GM18870 (cell line): ENCODE data around the gene MLF2.
"Not testable (repeated sequence)": the region's sequence is repeated elsewhere in the genome, so short reads cannot be mapped to it uniquely, and the experiment has no call there.

Source experiments
- ATAC-seq: cut with Tn5 transposase; IDR thresholded peaks from one replicate; pipeline ENCODE4 v1.9.1; 2021; ENCODE audit warnings: moderate library complexity; ENCODE audit not compliant: unreplicated experiment

The MLF2 gene

DNA sequence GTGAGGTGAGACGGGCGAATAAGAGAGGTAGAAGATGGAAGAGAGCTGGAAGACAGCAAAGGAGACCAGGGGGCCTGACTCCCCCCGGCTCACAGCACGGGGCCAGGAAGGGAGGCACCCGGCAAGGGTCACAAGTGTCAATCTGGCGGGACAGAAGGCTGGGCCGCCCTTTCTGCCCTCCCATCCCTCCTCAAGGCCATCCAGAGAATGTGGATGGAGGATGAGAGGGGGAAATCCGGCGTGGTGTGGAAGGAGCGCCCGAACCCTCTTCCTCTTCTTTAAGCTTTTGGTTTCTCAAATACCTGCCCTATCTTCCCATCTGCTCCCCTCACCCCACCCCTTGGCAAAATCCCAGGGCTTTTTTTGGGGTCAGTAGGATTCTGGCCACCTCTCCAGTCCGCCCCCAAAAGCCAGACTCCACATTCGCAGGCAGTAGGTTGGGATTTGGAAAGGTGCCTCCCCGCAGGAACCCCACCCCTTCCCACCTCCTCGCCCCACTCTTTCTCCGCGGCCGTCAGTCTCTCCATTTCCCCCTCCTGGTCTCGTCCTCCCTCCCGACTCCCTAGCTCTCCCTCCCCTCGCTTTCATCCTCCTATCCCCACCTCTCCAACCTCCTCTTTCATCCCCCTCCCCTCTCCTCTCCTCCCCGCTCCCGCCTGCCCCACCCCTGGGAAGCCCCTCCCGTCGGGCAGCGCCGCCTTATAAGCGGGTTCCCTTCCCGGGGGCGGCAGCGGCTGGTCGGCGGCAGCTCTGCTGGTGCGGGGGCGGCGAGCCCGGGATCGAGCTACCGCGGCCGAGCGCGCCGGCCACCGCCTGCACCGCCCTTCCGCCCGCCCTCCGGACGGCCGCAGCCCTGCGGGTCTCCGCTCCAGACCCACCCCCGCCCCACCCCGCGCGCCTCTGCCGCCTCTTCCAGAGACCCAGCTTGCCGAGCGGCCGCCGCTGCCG lies 13.0 kb upstream of the MLF2 start, which contains the start of gene PTMS:
Gene PTMS, plus strand, starts transcription at position 730 of the 948 bp plus-strand sequence. CDS start 343 bp downstream, outside the sequence.
- no peak for ATAC-seq

GRCh38 chr12:6765048-6765633 lies 12.2 kb upstream of the MLF2 start:
- no peak for ATAC-seq

- peak; percentile 94 for ATAC-seq
These were observed 11.3 kb upstream of the MLF2 start for GRCh38 chr12:6764011-6764828.

DNA sequence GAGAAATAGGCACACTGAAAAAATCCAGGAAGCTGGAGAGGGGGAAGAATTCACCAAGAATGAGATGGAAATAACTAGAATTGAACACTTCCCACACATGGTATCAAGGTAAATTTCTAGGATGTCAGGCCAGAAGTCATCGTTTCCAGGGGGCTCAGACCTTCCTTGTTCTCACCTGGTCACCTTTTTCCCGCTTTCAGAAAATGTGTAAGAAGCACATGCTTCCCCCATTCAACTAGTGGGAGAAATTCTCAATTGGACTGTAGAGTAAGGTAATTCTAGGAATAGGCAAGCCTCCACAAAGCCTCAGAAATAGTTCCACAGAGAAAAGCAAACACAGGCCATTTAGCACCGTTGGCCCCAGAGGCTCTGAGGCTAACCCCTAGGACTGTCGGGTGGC lies 10.4 kb upstream of the MLF2 start:
- ATAC-seq = no peak

DNA sequence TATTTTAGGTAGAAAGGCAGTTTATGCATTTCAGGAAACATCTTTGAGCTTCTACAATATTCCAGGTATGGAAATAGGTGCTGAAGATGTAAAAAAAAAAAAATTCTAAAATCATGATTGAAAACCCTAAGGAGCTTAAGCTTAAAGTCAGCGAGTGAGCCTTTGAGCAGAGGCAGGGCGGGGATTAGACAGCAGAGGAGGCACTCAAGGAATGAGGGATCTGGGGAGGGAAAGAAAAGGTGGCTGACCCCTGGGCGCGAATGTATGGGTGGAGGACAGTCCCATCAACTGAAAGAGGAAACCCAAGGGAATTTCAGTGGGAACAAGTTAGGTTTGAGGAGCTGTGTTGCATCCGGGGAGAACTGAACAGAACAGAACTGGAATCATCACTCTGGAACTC lies 6.8 kb upstream of the MLF2 start:
- no peak for ATAC-seq

GRCh38 chr12:6758506-6759095 lies 5.7 kb upstream of the MLF2 start:
- no peak for ATAC-seq

DNA sequence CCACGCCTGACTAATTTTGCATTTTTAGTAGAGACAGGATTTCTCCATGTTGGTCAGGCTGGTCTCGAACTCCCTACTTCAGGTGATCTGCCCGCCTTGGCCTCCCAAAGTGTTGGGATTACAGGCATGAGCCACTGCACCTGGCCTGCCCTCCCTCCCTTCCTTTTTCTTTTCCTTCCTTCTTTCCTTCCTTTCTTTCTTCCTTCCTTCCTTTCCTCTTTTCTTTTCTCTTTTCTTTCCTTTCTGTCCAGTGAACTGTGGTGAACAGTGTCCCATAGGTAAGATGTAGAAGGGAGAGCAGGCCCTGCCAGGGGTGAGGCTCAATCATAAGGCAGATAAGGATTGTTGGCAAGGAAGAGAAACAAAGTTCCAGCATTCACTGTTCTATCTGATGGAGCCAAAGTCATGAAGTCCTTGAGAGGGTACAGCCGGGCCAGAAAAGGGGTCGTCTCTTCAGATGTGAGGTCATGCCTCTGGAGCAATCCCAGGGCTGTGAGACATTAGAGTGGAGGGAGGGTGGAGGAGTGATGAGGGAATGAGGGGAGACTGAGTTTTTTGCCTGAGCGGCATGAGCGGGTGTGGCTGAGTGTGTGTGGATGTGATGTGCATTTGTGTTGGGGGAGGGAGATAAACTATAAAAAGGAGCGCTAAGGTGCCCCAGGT lies 4.2 kb upstream of the MLF2 start:
- no peak for ATAC-seq

DNA sequence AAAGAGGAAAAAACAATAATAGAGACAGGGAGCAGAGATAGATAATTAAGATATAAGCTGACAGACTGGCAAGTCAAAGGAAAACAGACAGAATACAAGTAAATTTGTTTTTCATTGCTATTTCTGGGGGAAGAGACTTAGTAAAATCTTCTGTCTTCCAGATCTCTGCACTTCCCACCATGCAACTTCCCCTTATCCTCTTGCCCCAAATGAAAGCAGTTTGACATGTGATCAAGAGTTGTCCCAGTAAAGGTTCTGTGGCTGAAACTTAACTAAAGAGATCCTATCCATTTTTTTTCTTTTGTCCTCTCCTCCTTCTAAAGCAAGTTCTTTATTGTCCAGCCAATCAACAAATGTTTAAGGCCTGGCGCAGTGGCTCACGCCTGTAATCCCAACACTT lies 1.5 kb upstream of the MLF2 start:
- ATAC-seq = no peak

- ATAC-seq = no peak
These were observed 923 bp upstream of the MLF2 start for GRCh38 chr12:6753772-6754356.

DNA sequence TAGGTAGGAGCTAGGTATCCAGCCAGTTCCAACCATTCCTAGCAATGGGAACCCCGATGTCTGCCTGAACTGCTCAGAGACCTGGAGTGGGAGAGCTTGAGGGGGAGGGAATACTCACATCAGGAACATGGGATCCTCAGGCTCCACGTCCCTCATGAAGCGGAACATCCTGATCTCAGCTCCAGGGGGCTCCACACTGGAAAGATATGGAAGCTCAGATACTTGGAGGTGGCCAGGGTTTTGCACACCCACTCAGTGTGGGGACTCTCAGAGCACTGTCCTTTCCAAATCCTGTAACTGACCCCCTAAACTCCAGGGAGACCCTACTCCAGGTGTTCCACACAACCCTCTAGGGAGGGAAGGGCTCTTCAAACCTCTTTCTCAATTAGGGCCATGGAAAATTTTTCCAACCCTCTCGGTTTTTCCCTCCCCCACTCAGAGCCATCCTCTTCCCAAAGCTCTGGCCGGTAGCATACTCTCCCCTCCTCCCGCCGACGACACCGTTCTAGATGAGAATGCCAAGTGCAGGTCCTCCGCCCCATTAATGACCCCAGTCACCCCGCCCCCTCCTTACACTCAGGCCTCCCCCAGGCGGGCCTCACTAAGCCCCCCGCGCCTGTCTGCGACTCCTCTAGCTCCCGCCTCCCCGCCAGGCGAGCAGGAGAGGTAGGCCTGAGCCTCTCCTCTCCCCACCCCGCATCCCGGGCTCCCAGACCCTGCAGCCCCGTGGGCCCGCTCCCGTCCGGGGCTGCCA lies 597 bp downstream of the MLF2 start:
- ATAC-seq = no peak

DNA sequence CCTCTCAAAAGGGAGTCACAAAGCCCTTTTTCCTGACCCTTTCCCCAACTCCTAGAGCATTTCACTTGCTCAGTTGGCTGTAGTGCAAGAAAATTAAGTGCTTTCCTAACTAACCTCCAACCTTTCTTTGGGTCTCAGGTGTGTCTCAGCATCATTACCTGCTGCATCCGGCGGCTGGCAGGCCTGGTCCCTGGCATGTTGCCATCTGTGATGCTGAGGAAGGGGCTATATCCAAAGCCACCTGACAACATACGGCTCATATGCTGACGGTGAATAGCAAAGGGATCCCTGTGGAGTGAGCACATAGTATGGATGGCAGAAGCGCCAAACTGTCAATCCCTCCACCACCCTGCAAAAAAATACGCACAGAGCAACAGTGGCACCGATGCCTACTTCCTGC lies 1.2 kb downstream of the MLF2 start:
- ATAC-seq = no peak

DNA sequence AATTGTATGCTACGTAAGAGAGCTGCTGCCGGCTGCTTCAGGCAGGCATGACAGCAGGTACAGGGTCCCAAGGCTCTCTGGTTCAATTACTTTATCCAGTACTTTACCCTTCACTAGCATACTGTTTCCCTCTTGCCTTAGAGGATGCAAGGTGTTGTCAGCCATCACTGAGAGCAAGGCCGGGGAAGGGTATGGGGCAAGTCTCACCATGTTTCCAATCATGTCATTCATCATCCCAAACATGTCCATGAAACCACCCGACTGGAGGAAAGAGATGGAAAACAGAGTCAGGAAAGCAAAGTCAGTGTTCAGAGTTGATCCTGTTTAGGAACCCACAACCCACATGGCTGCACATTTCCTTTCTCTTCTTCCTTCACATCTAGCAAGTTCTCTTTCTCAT lies 2.4 kb downstream of the MLF2 start:
- ATAC-seq = no peak

- ATAC-seq = no peak
These were observed 4.2 kb downstream of the MLF2 start for GRCh38 chr12:6748761-6749160.

DNA sequence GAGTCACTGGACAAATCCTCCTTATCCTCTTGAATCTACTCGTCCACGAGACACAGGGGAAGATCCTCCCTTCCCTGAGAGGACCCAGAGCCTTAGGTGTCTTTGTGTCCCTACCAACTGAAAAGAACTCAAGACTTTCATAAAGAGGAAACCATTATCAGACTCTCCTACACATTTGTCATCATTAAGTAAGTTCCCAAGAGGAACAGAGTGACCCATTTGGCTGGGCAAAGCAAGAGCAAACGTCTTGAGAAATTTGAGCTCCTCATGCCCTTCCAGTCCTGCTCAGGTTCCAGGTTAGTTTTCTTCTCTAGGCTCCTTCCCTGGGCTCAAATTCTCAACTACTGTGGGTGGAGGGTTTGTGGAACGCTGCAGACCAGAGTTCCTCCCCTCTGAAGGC lies 5.7 kb downstream of the MLF2 start:
- ATAC-seq = no peak

- ATAC-seq = no peak
These were observed 7.0 kb downstream of the MLF2 start for GRCh38 chr12:6745741-6746525.

GRCh38 chr12:6743300-6743699 lies 9.6 kb downstream of the MLF2 start:
- not testable (repeated sequence) for ATAC-seq

DNA sequence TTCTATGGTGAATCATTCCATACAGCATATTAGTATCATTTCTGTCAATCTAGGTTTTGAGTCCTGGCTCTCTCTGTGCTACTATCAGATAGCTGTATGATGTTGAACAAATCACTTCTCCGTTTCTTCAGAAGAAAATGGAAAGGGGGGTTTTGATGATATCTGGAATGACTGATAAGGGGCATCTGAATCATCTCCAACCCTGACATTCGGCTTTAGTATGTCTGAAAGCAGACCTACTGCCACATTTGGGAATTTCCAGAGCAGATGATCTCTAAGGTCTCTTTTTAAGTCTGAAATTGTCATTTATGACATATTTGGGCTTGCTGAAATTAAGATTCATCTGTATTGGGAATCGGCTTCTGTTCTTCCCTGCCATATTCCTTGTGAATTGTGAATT lies 10.1 kb downstream of the MLF2 start:
- ATAC-seq = no peak

DNA sequence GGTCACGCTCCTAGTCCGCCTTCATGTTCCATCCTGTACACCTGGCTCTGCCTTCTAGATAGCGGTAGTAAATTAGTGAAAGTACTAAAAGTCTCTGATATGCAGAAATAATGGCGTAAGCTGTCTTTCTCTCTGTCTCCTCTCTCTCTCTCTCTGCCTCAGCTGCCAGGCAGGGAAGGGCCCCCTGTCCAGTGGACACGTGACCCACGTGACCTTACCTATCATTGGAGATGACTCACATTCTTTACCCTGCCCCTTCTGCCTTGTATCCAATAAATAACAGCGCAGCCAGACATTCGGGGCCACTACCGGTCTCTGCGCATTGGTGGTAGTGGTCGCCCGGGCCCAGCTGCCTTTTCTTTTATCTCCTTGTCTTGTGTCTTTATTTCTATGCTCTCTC lies 10.9 kb downstream of the MLF2 start:
- ATAC-seq = not testable (repeated sequence)

GRCh38 chr12:6736754-6737153 lies 16.2 kb downstream of the MLF2 start:
- ATAC-seq = no peak
